NCI-H748 (cell line): ENCODE measurements around the gene COG8.
"Not testable (repeated sequence)": the region's sequence is repeated elsewhere in the genome, so short reads cannot be mapped to it uniquely, and the experiment has no call there.

Experiments used
- DNase-seq: peaks from one replicate; lab custom pipeline; 2025; ENCODE audit not compliant: unreplicated experiment; lab: John Stamatoyannopoulos, UW

The COG8 gene

DNA sequence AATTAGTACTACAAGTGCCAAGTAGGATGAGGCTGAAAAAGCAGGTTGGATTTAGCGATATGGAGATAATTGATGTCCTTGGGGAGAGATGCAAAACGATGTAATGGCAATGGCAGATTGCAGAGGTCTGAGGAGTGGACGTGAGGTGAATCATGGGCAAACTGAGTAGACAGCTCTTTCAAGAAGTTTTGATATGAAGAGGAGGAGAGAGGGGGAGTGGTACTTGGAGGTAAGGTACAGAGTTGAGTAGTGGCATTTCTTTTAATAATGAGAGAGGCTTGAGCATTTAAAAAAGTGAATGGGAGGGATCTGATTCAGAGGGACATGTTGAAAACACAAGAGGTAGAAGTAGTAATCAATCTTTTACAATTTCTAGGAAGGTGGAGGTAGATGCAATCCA is 46.0 kb downstream of the COG8 start:
- DNase-seq: no peak

DNA sequence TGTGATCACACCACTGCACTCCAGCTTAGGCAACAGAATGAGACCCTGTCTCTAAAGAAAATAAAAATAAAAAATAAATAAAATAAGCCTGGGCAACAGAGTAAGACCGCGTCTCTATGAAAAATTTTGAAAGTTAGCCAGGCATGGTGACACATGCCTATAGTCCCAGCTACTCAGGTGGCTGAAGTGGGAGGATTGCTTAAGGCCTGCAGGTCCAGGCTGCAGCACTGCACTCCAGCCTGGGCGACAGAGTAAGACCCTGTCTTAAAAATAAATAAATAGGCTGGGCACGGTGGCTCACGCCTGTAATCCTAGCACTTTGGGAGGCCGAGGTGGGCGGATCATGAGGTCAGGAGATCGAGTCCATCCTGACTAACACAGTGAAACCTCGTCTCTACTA is 47.7 kb downstream of the COG8 start:
- not testable (repeated sequence) for DNase-seq

GRCh38 chr16:69286941-69287713 is 52.2 kb downstream of the COG8 start:
- DNase-seq: peak; percentile 34

- no peak for DNase-seq
Observed at GRCh38 chr16:69285240-69285639, 54.1 kb downstream of the COG8 start.

- no peak for DNase-seq
Observed at GRCh38 chr16:69283851-69284250, 55.5 kb downstream of the COG8 start.

DNA sequence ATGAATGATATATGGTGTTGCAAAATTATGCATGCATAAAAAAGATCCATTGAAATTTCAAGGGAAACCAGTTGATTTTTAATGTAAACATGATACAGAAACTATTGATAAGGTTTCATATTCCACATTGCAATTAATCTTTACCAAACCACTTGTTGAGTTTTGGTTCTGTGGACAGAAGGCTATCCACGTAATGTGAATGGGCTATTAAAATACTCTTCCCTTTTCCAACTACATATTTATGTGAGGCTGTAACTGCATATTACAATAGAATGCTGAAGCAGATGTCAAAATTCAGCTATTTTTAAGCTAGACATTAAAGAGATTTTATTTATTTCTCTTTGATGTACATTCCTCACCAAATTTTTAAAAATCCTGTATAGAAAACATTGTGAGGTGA is 62.0 kb downstream of the COG8 start:
- no peak for DNase-seq
